Stimulated activated naive B cell treated with anti-CD40 and anti-IgM and Interleukin-4, amounts not matched to agents 10 μg/mL and 1 μg/mL and 100 μg/mL, for 72 hours (primary cell): ENCODE data around the gene CAMSAP1.

Experiments
- ATAC-seq, 2 donors: fragments of 150-1000 bp; cut with Tn5 transposase; replicated peaks; 2 replicates each; pipeline ENCODE4 v1.10.0; 2021; ENCODE audit warnings: moderate library complexity in 1 of 2
- DNase-seq: peaks from one replicate; pipeline ENCODE4 v3.0.0; 2021
- H3K27ac Mint-ChIP-seq: one replicate; pipeline ENCODE4 v1.8.0; 2022; ENCODE audit warnings: mild to moderate bottlenecking, mixed read lengths
- H3K27me3 Mint-ChIP-seq, 2 donors: one replicate each; pipeline ENCODE4 v1.8.0; 2022; ENCODE audit warnings: mixed read lengths in 2 of 2
- H3K36me3 Mint-ChIP-seq, 2 donors: one replicate each; pipeline ENCODE4 v1.8.0; 2022; ENCODE audit warnings: mixed read lengths in 2 of 2, mild to moderate bottlenecking in 1 of 2
- H3K4me1 Mint-ChIP-seq, 2 donors: one replicate each; pipeline ENCODE4 v1.8.0; 2022; ENCODE audit warnings: mixed read lengths in 2 of 2, mild to moderate bottlenecking in 1 of 2
- H3K4me3 Mint-ChIP-seq, 2 donors: one replicate each; pipeline ENCODE4 v1.8.0; 2022; ENCODE audit warnings: mild to moderate bottlenecking in 2 of 2, mixed read lengths in 2 of 2, moderate library complexity in 1 of 2
- H3K9me3 Mint-ChIP-seq, 2 donors: one replicate each; pipeline ENCODE4 v1.8.0; 2022; ENCODE audit warnings: mixed read lengths in 2 of 2, mild to moderate bottlenecking in 1 of 2

Gene CAMSAP1

DNA sequence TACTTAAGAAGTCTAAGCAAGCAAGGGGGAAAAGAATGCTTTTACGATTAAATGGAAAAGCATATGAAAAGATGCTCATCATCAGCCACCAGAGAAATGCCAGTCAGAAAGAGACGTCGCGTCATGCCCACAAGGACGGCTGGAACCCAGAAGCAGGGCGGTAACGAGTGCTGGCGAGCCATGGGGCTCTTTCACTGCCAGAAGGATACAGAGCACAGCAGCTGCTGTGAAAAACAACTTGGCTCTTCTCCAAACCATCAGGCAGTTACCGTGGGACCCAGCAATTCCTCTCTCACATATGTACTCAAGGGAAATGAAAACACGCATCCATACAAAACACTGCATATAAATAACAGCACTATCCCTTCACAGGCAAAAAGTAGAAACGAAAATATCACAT lies 95.5 kb downstream of the CAMSAP1 start:
- H3K9me3 Mint-ChIP-seq, result no peaks in the 10 kb centered on the region
- DNase-seq, result no peak
- peaks cover 37 to 71% of the 10 kb centered on the region in 2 donors for H3K36me3 Mint-ChIP-seq
- peak overlapping the region; percentile 54 for H3K27ac Mint-ChIP-seq
- H3K4me1 Mint-ChIP-seq, result no peaks in the 10 kb centered on the region
- no peak overlapping the region for H3K4me3 Mint-ChIP-seq
- H3K27me3 Mint-ChIP-seq, result no peaks in the 10 kb centered on the region
- no peak for ATAC-seq

DNA sequence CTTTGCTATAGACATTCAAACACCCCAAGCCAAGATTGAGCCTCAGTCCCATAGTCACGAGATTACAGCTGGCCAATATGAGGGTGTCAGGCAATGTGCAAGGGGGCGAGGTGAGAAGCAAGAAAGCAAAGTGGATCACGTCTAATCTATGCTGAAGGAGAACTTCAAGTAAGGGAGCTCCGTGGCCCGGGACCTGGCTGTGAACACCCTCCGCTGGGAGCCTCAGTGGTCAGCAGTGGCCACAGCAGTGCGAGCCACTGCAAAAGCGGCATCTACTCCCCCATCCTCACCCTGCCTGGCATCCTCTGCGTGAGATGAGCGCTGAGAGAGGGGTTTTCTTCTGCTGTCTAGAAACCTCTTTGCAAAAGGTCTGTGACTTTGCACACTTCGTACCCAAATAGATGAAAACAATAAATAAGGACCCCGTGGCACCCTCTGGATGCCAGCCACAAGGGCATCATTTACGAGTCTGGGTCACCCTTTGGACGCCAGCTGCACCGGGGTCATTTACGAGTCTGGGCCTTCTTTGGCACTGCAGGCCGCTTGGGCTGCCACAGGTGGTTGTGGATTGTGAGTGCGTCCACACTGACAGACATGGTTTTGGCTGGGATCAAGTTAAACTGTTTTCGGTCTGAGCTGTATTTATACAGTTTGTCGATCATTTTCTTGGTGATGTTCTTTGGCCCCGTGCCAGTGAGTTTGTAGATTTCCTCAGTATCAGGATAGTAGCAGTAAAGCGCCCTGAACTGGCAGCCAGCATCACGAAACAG lies 96.4 kb downstream of the CAMSAP1 start:
- no peak overlapping the region for H3K4me3 Mint-ChIP-seq

DNA sequence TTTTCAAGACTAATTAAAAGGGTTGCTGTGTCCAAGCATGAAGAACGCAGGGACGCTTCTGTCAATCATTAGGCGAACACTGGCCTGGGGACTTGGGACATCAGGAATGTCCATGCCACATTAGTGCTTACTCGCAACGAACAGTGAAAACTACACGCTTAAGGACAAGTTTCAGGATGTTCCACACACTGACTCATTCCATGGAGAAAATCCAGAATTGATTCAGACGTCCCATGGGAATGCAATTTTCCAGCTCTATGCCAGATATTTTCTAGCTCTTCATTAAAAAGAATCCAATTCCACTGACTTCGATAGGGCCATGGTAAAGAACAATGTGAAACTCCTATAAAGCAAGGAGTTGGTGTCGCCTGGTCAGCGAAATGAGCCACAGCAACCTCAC lies 98.2 kb downstream of the CAMSAP1 start:
- ATAC-seq, result no peak
- H3K4me3 Mint-ChIP-seq, result no peak overlapping the region
- H3K27ac Mint-ChIP-seq, result no peak overlapping the region
- H3K4me1 Mint-ChIP-seq, result peaks cover 0 to 5% of the 10 kb centered on the region in 2 donors
- H3K27me3 Mint-ChIP-seq, result no peaks in the 10 kb centered on the region
- no peaks in the 10 kb centered on the region for H3K9me3 Mint-ChIP-seq
- DNase-seq, result no peak
- peaks cover 24 to 50% of the 10 kb centered on the region in 2 donors for H3K36me3 Mint-ChIP-seq

More for the DNA sequence above, 96.4 kb downstream of the CAMSAP1 start:
- ATAC-seq (no peak), DNase-seq (no peak)
- Mint-ChIP-seq H3K36me3 (peaks cover 34 to 64% of the 10 kb centered on the region in 2 donors), H3K4me1 (peaks cover 0 to under 1% of the 10 kb centered on the region in 2 donors), H3K27me3 (no peaks in the 10 kb centered on the region), H3K9me3 (no peaks in the 10 kb centered on the region), H3K27ac (no peak overlapping the region)

DNA sequence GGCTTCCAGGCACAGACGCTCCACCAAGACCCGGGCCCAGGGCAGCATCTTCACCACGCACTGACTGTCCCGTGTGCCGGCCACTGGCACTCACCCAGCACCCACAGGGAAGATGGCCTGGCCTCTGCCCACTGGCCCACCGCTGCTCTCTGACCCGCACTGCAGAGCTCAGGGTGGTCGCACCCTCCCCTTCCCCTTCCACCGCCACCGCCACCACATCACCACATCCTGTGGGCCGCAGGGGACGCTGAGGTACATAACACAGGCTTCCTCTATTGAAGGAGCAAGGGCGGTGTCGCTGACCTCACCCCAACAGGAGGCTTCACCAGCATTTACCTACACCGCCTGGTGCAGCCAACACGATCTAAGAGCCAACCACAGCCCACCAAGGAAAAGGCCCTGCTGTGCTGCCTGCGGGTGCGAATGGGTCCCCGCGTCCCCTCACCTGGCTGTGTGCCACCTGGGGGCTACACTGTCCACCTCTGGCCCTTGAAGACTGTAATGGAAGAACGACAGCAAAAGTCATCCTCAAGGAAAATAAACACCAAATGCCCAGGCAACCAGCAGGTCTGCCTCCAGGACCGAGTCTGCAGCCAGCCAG lies 101.8 kb downstream of the CAMSAP1 start:
- no peak overlapping the region for H3K4me3 Mint-ChIP-seq
- peak in 1 of 2 donors; percentile 7 for ATAC-seq

DNA sequence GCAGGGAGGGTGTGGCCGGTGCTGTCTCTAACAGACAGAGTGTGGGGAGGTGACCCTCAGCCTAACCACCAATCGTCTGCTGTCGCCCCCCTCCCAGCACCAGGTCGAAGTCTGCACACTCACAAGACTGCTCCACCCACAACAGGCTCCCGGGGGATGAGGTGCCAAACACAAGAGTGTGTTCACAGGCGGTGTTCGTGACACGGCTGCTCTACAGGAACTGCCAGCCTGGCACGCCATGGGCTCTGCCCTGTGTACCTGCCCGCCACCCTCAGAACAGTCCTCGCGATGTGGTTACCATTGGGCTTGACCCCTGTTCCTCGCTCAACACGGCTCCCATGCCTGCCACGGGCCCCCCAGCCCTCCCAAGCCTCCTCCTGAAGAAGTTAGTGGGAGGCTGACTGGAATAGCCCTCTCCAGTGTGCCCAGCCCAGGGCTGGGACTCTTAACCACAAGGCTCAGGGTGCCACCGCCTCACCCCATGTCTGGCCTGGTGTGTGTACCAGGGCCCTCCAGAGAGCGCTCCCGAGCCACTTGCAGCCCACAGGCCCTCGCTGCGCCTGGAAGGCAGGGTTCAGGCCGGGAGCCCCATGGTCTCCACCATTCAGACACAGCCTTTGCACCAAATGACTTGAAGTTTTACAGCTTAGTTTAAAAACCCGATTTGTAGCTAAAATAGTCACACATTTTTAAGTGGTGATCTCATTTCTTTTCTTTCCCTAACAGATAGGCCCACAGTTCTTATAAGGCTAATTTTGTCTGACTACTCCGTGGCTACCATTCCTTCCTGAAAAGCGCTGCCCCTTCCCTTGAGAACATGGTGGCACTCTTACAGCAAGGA lies 102.5 kb downstream of the CAMSAP1 start:
- H3K4me1 Mint-ChIP-seq, result peaks cover 0 to 5% of the 10 kb centered on the region in 2 donors
- H3K27me3 Mint-ChIP-seq, result no peaks in the 10 kb centered on the region
- no peak overlapping the region for H3K4me3 Mint-ChIP-seq
- no peak for DNase-seq
- H3K27ac Mint-ChIP-seq, result peak overlapping the region; percentile 9
- no peaks in the 10 kb centered on the region for H3K9me3 Mint-ChIP-seq
- ATAC-seq, result no peak
- peaks cover 3 to 17% of the 10 kb centered on the region in 2 donors for H3K36me3 Mint-ChIP-seq

More for the DNA sequence above, 101.8 kb downstream of the CAMSAP1 start:
- Mint-ChIP-seq H3K36me3 (peaks cover 8 to 22% of the 10 kb centered on the region in 2 donors), H3K27me3 (no peaks in the 10 kb centered on the region), H3K27ac (peak overlapping the region; percentile 9), H3K4me1 (peaks cover 0 to 5% of the 10 kb centered on the region in 2 donors), H3K9me3 (no peaks in the 10 kb centered on the region)
- no peak for DNase-seq

DNA sequence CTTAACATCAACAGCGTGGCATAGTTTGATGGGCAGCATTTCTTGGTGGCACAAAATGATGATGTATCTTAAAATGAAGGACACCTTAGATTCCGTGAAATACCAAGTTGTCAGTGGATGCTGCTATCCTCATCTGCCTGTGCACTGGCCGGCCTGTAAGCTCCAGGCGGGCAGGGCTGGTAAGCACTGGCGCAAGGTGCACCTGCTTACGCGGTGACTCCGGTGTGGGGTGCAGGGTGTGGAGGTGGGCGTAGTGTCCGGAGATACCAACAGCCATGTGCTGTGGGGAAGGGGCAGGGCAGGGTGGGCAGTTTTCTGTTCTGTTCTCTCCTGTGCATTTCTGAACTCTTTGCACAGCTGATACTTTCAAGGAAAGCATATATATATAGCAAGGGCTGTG lies 103.9 kb downstream of the CAMSAP1 start:
- no peak for ATAC-seq
- no peak for DNase-seq
- Mint-ChIP-seq H3K27ac (no peak overlapping the region), H3K36me3 (peaks cover 3 to 15% of the 10 kb centered on the region in 2 donors), H3K9me3 (no peaks in the 10 kb centered on the region), H3K4me3 (no peak overlapping the region), H3K4me1 (peaks cover 0 to 5% of the 10 kb centered on the region in 2 donors), H3K27me3 (peaks cover 2 to 3% of the 10 kb centered on the region in 2 donors)

DNA sequence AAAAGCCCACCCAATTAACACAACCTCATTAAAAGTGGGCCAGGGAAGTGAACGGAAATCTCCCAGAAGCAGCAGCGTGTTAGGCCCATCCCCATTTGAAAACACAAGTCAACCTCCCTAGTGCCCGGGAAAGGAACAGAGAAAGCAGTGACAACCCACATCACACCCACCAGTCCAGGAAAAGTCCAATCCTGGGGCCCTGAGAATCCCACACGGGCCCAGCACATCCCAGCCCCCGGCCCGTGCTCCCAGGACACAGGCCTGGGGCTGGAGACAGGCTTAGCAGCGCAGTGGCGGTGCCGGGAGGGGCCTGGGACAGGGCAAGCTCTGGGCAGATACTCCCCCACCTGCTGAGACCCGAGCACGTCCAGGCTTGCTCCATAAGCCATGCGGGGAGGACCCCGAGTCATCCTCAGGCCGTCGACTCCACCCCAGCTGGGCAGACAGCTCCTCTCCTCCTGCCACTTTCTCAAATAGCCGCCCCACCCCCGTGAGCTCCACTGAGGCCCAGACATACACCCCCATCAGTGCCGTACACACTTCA lies 104.4 kb downstream of the CAMSAP1 start:
- ATAC-seq, result no peak
- no peak for DNase-seq
- Mint-ChIP-seq H3K27me3 (peaks cover 5 to 8% of the 10 kb centered on the region in 2 donors), H3K27ac (no peak overlapping the region), H3K4me1 (peaks cover 0 to 5% of the 10 kb centered on the region in 2 donors), H3K9me3 (no peaks in the 10 kb centered on the region), H3K4me3 (no peak overlapping the region), H3K36me3 (peaks cover 3 to 15% of the 10 kb centered on the region in 2 donors)

DNA sequence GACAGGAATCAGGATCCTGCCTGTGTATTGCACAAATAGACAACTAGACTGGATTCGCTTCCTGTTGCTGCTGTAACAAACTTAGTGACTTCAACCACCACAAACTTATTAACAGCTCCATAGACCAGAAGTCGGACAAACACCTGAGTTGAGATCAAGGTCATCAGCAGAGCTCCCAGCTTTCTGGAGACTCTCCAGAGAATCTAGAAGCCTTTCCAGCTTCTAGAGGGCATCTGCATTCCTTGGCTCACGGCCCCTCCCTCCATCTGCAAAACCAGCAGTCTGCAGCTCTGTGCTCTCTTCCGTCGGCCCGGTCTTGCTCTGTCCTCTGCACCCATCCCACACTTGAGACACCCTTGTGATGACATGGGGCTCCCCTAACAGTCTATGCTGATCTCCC lies 106.3 kb downstream of the CAMSAP1 start:
- DNase-seq (no peak), ATAC-seq (no peak)
- Mint-ChIP-seq H3K27ac (no peak overlapping the region), H3K36me3 (peaks cover 3 to 9% of the 10 kb centered on the region in 2 donors), H3K9me3 (no peaks in the 10 kb centered on the region), H3K4me1 (peaks cover 0 to 5% of the 10 kb centered on the region in 2 donors), H3K27me3 (peaks cover 12 to 19% of the 10 kb centered on the region in 2 donors), H3K4me3 (no peak overlapping the region)

DNA sequence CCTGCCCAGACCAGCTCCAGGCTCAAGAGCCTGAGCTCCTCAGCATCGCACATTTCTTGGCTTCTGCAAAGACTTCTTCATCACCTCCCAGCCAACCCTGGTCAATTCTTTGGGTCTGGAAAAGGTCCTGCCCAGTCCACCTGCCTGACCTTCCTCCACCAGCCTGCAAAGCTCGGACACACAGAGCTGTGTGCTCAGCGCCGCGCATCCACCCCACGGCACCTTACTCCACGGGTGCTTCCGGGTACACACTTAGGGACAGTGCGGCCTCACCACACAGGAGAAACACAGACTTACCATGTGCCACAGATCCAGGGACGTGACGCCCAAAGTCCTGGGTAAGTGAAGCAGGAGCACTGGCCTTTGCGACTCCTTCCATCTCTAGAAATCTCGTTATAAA lies 108.1 kb downstream of the CAMSAP1 start:
- ATAC-seq (no peak), DNase-seq (no peak)
- H3K27ac Mint-ChIP-seq, result no peak overlapping the region
- H3K4me3 Mint-ChIP-seq, result no peak overlapping the region
- H3K27me3 Mint-ChIP-seq, result peaks cover 12 to 19% of the 10 kb centered on the region in 2 donors
- H3K36me3 Mint-ChIP-seq, result peaks cover 1 to 7% of the 10 kb centered on the region in 2 donors
- no peaks in the 10 kb centered on the region for H3K9me3 Mint-ChIP-seq
- H3K4me1 Mint-ChIP-seq, result no peaks in the 10 kb centered on the region

DNA sequence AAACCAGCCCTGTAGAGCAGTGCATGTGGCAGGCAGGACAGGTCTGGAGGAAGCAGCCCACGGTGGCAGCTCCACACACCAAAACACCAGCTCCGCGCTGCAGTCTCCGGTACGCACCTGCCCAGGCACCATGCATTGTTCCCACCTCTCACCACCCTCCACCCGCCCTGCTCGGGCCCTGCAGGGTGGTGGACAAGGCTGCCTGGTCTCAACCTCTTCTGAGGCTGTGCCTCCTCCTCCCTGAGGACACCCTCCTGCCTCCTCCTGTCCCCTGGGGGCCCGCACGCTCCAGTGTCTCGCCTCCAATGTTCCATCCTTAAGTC lies 109.1 kb downstream of the CAMSAP1 start:
- H3K9me3 Mint-ChIP-seq, result no peaks in the 10 kb centered on the region

DNA sequence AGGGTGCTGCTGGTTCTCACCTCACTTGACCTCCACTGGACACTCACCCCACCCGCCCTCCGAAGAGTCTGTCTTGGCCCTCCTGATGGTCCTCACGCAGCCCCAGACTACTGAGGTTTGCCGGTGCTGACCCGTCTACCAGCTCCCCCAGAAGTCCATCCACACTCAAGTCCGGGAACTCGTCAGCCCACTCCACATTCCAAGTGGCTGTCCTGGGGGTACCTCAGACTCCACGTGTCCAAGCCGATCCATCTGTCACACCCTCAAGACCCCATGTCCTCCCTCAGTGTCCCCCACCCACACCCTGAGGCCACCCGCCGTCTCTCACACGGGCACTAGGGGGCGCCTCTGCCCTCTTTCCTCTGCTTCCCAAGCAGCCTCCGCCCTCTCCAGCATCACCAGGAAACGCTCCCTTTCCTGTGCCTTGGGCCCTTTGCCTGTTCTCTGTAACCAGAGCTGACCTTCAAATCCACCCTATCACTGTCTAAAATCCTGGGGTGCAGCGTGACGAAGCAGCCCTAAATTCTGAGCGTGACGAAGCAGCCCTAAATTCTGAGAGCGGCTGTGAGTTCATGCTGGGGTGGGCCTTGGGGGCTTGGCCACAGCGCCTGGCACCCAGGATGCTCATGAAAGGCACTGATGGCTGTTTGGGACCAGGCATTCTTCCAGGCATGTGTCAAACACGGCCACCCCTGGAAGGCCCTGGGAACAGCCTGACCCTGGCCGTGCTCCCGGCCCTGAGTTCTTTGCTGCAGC lies 109.7 kb downstream of the CAMSAP1 start:
- DNase-seq (no peak), ATAC-seq (peak in 1 of 2 donors; percentile 36)
- no peak overlapping the region for H3K27ac Mint-ChIP-seq
- peaks cover 0 to 4% of the 10 kb centered on the region in 2 donors for H3K36me3 Mint-ChIP-seq
- H3K4me1 Mint-ChIP-seq, result no peaks in the 10 kb centered on the region
- no peaks in the 10 kb centered on the region for H3K9me3 Mint-ChIP-seq
- H3K27me3 Mint-ChIP-seq, result peaks cover 12 to 19% of the 10 kb centered on the region in 2 donors
- H3K4me3 Mint-ChIP-seq, result no peak overlapping the region

More for the DNA sequence above, 109.1 kb downstream of the CAMSAP1 start:
- ATAC-seq, result no peak
- Mint-ChIP-seq H3K36me3 (peaks cover under 1 to 5% of the 10 kb centered on the region in 2 donors), H3K27me3 (peaks cover 12 to 19% of the 10 kb centered on the region in 2 donors), H3K27ac (no peak overlapping the region), H3K4me3 (no peak overlapping the region), H3K4me1 (no peaks in the 10 kb centered on the region)
- DNase-seq, result no peak

DNA sequence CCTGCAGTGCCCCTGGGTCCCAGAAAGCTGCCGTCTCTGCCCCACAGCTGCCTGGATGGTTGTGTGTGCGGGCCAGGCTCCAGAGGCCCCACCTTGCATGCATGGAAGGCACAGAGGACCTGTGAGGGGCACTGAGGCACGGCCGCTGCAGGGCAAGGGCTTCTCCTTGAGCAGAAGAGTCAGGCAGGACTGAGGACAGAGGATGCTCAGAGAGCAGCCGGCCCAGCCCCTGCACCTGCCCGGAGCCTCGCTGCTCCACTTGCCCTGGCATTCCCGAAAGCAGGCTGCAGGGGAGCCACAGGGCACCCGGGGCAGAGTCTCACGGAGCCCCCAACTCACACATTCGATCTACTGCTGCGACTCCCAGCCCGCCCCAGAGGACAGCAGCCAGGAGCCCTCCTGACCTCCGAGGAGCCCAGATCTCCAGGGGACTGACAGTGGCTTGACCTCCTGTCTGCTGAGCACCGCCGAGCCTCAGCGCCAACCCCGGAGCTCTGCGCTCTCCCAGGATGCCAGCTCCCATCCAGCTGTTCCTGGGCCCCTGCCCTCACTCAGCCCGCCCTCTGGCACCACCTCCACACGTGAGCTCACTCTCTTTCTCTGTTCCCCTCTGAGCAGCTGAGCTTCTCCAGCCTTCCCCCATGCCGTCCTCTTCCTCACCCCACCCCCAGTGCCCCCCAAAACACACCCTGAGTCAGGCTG lies 110.4 kb downstream of the CAMSAP1 start:
- ATAC-seq, result no peak
- Mint-ChIP-seq H3K27ac (no peak overlapping the region), H3K4me1 (no peaks in the 10 kb centered on the region), H3K27me3 (peaks cover 12 to 19% of the 10 kb centered on the region in 2 donors), H3K4me3 (no peak overlapping the region), H3K36me3 (peaks cover 0 to 4% of the 10 kb centered on the region in 2 donors), H3K9me3 (no peaks in the 10 kb centered on the region)
- no peak for DNase-seq

DNA sequence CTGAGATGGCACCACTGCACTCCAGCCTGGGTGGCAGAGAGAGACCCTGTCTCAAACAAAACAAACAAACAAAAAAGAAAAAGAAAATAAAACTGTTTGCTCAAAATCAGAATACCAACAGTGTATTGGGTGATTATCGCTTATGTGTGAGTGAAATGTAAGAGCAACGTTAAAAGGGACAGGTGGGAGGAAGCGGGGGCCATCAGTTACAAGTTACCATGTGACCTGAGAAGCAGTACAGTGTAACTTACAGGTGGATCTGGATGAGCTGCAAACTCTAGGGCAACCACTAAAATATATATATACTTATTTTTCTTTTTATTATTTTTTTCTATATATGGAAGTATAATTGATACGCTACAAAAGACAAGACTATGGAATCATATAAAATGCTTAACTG lies 112.0 kb downstream of the CAMSAP1 start:
- Mint-ChIP-seq H3K36me3 (no peaks in the 10 kb centered on the region), H3K9me3 (no peaks in the 10 kb centered on the region), H3K4me3 (no peak overlapping the region), H3K4me1 (no peaks in the 10 kb centered on the region), H3K27ac (no peak overlapping the region), H3K27me3 (peaks cover 12 to 19% of the 10 kb centered on the region in 2 donors)
- no peak for DNase-seq
- ATAC-seq, result no peak
